HEK293T (cell line): ENCODE data around the gene JAG1.

Experiments
- CTCF ChIA-PET: fragments of 350-600 bp; formaldehyde crosslinking; extraction: SDS; loops from one replicate; lab custom pipeline; 2021; ENCODE audit warnings: antibody characterized with exemption, inconsistent platforms; lab: Yijun Ruan, JAX
- POLR2A ChIA-PET: fragments of 350-600 bp; formaldehyde crosslinking; extraction: SDS; loops from one replicate; lab custom pipeline; 2020; ENCODE audit warnings: antibody characterized with exemption, inconsistent platforms; lab: Yijun Ruan, JAX
- DNase-seq: peaks from one replicate; pipeline ENCODE4 v3.0.0; 2012; ENCODE audit warnings: mixed read lengths; ENCODE audit errors: extremely low spot score
- ARNT ChIP-seq: fragments of 450-650 bp; IDR thresholded peaks from 2 replicates; pipeline ENCODE4 v1.6.1; 2017; ENCODE audit warnings: mild to moderate bottlenecking
- BHLHE40 ChIP-seq: fragments of 450-650 bp; IDR thresholded peaks from 2 replicates; pipeline ENCODE4 v1.6.1; 2016; ENCODE audit warnings: mild to moderate bottlenecking, moderate library complexity, borderline replicate concordance
- CTBP1 ChIP-seq: fragments of 450-650 bp; IDR thresholded peaks from 2 replicates; pipeline ENCODE4 v1.6.1; 2016; ENCODE audit warnings: borderline replicate concordance
- ELF4 ChIP-seq: fragments of 450-650 bp; IDR thresholded peaks from 2 replicates; pipeline ENCODE4 v1.6.1; 2017; ENCODE audit warnings: antibody characterized with exemption
- FOXA1 ChIP-seq: fragments of 450-650 bp; IDR thresholded peaks from 2 replicates; pipeline ENCODE4 v1.6.1; 2016; ENCODE audit warnings: mild to moderate bottlenecking
- FOXK2 ChIP-seq: fragments of 450-650 bp; IDR thresholded peaks from 2 replicates; pipeline ENCODE4 v1.6.1; 2016; ENCODE audit warnings: mild to moderate bottlenecking
- FOXM1 ChIP-seq: fragments of 450-650 bp; IDR thresholded peaks from 2 replicates; pipeline ENCODE4 v1.6.1; 2017; ENCODE audit warnings: mild to moderate bottlenecking, borderline replicate concordance
- HDGF ChIP-seq: fragments of 450-650 bp; IDR thresholded peaks from 2 replicates; pipeline ENCODE4 v1.6.1; 2017; ENCODE audit warnings: antibody characterized with exemption, borderline replicate concordance
- L3MBTL2 ChIP-seq: fragments of 450-650 bp; conservative IDR thresholded peaks from 2 replicates; pipeline ENCODE4 v1.6.1; 2016; ENCODE audit warnings: mild to moderate bottlenecking
- LEF1 ChIP-seq: fragments of 450-650 bp; IDR thresholded peaks from 2 replicates; pipeline ENCODE4 v1.6.1; 2017; ENCODE audit warnings: mild to moderate bottlenecking, borderline replicate concordance
- NFRKB ChIP-seq: fragments of 450-650 bp; IDR thresholded peaks from 2 replicates; pipeline ENCODE4 v1.6.1; 2016; ENCODE audit warnings: mild to moderate bottlenecking, moderate library complexity
- SP1 ChIP-seq: fragments of 450-650 bp; IDR thresholded peaks from 2 replicates; pipeline ENCODE4 v1.6.1; 2017
- SUZ12 ChIP-seq: fragments of 450-650 bp; IDR thresholded peaks from 2 replicates; pipeline ENCODE4 v1.6.1; 2016; ENCODE audit warnings: mild to moderate bottlenecking
- TARDBP ChIP-seq: fragments of 450-650 bp; IDR thresholded peaks from 2 replicates; pipeline ENCODE4 v1.6.1; 2016
- ZNF384 ChIP-seq: fragments of 450-650 bp; IDR thresholded peaks from 2 replicates; pipeline ENCODE4 v1.6.1; 2016
- TF ChIP-seq, protein P1 (sequence below): fragments of 450-650 bp; IDR thresholded peaks from 2 replicates; pipeline ENCODE4 v1.6.1; 2016

JAG1 gene

DNA sequence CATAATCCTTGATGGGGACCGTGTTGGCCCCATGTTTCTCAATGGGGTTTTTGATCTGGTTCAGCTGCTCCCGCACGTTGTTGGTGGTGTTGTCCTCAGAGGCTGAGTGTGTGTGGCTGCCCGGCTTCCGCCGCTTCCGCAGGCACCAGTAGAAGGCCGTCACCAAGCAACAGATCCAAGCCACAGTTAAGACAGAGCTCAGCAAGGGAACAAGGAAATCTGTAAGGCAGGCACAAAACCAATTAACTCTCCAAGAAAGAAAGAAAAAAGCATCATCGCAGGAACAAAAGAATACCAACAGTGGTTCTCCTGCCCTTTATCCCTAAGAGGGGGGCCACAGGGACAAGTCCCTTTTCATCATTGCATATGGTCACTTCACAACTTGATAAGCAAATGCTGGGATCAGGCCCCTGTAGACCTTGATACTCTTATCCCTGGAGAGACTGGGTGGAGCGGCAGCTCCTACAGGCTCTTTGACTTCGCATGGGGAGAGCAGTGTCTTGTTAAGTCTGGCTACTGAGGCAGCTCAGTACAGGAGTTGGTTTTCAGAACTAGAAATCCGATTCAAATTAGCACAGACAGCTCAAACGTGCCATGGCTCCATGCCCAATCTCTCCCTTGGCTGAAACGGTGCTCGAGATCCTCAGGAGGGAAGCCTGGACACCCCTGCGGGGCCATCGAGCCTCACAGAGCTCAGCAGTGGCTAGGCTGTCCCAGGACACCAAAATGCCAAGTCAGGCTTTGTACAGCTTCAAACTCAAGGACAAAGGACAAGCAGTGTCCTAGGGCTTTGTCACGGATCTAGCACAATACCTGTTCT lies 33.9 kb downstream of the JAG1 start:
- CTCF ChIA-PET, result no interaction called here
- TF ChIP-seq SUZ12, result no peak
- no peak for TF ChIP-seq ARNT
- TF ChIP-seq FOXA1, result no peak
- no peak for TF ChIP-seq LEF1
- TF ChIP-seq BHLHE40, result no peak
- TF ChIP-seq NFRKB, result no peak
- TF ChIP-seq, protein P1, sequence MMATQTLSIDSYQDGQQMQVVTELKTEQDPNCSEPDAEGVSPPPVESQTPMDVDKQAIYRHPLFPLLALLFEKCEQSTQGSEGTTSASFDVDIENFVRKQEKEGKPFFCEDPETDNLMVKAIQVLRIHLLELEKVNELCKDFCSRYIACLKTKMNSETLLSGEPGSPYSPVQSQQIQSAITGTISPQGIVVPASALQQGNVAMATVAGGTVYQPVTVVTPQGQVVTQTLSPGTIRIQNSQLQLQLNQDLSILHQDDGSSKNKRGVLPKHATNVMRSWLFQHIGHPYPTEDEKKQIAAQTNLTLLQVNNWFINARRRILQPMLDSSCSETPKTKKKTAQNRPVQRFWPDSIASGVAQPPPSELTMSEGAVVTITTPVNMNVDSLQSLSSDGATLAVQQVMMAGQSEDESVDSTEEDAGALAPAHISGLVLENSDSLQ, result no peak
- TF ChIP-seq HDGF, result no peak
- TF ChIP-seq SP1, result no peak
- no peak for TF ChIP-seq ZNF384
- no peak for TF ChIP-seq L3MBTL2
- POLR2A ChIA-PET, result no interaction called here
- DNase-seq, result no peak

DNA sequence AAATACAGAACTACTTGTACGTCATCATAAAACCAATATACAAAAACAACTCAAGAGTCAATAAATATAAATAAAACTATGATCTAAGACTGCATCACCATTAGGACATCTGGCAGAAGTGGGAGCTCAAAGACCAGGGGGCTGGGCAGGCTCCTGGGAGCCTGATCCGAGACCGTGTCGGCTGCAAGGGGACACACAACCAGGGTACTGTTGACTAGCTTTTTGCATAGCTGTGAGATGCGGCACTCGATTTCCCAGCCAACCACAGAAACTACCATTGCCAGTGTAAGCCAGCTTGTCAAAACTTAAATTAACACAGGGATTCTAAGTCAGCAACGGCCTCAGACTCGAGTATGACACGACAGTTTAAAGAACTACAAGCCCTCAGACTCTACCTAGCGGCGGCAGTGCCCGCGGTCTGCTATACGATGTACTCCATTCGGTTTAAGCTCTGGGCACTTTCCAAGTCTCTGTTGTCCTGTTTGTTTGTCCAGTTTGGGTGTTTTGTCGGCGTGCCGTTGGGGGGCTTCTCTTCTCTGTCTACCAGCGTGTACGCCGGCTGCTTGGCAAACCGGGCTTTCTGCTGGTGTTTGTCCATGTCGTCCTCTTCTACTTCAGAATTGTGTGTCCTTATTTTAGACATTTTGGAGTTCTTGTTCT lies 34.6 kb downstream of the JAG1 start:
- no peak for DNase-seq
- CTCF ChIA-PET, result no interaction called here
- POLR2A ChIA-PET, result no interaction called here
- no peak for TF ChIP-seq ZNF384
- TF ChIP-seq L3MBTL2, result no peak
- no peak for TF ChIP-seq HDGF
- TF ChIP-seq CTBP1, result no peak
- no peak for TF ChIP-seq SP1
- no peak for TF ChIP-seq ELF4
- no peak for TF ChIP-seq FOXK2
- no peak for TF ChIP-seq SUZ12

DNA sequence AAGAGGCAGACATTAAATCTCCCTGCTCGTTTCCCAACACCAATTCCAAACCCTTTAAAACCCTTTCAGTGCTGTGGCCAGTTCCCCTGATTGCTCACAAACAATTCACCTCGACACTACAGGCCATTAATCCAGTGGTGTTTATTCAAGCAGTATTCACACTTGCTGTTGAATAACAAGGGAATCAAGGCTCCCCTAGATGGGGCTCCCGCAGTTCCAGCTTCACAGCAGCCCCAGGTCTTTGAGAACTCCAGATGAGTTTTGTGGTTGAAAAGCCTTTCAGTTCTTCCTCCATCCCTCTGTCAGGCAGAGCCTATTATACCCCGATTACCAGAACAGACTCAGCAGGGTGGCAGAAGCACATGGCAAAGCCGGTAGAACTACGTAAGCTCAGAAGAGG lies 36.2 kb downstream of the JAG1 start:
- ChIA-PET POLR2A (no interaction called here), CTCF (no interaction called here)
- DNase-seq, result no peak
- no peak for TF ChIP-seq LEF1
- no peak for TF ChIP-seq HDGF
- TF ChIP-seq, protein P1, result no peak
- no peak for TF ChIP-seq ELF4
- no peak for TF ChIP-seq ZNF384
- TF ChIP-seq BHLHE40, result no peak
- TF ChIP-seq NFRKB, result no peak
- no peak for TF ChIP-seq FOXM1
- no peak for TF ChIP-seq CTBP1
- TF ChIP-seq SUZ12, result no peak
- TF ChIP-seq L3MBTL2, result no peak
- no peak for TF ChIP-seq ARNT
- no peak for TF ChIP-seq FOXA1
- TF ChIP-seq SP1, result no peak
- no peak for TF ChIP-seq TARDBP
- no peak for TF ChIP-seq FOXK2

DNA sequence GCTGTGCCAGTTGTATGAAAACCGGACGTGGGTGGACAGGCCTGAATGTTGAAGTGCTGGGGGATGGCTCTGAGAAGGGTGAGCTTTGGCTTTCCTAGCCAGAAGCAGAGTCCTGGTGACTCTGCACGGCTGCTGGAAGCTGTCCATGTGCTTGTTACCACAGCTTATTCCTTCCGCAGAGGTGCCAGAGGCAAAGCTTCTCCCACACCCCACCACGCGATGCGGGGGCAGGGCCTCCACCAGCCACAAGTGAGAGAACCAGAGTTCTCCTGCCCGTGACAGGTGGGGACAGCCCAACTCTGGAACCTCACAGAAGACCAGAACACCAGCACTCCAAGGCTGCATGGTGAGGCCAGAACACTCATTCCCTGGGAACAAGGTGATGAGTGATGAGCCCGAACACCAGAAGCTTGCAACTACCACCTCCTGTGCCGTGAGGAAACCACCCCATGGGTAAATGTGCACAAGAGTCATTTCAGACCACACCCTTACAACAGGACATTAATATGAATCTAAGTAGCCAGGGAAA lies 36.7 kb downstream of the JAG1 start:
- no peak for DNase-seq
- TF ChIP-seq ZNF384, result no peak
- no peak for TF ChIP-seq BHLHE40
- no peak for TF ChIP-seq FOXK2
- TF ChIP-seq ELF4, result no peak
- ChIA-PET CTCF (no interaction called here), POLR2A (no interaction called here)

DNA sequence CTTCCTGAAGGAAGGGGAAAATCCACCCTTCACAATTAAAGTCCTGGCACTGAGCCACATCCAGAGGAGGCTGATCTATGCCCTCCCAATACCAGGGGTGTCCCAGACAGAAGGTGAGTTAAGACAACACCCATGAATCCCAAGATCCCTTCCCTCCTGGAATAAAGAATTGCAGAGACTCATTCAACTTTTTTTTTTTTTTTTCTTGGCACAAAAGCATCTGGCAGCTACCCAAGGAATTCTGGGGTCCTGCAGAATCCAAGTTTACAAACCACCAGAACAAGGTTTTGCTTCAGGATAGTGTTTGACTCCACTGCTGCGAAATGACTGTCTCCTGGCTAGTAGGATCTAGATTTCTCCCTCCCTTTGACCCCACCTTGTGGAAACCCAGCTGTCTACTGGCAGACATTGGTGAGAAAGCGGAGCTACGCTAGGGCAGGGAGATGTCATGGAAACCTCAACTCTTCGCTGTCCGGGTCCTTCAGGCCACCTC lies 37.4 kb downstream of the JAG1 start:
- CTCF ChIA-PET, result interaction anchor here (1.0 kb wide), 1 partner anchor 83 kb away, joined by 3 read pairs; no protein-coding TSS in a partner anchor
- no peak for DNase-seq
- POLR2A ChIA-PET, result no interaction called here
- TF ChIP-seq, protein P1, result no peak
- no peak for TF ChIP-seq FOXM1
- no peak for TF ChIP-seq ARNT
- no peak for TF ChIP-seq NFRKB
- TF ChIP-seq HDGF, result no peak
- no peak for TF ChIP-seq CTBP1
- no peak for TF ChIP-seq LEF1
- no peak for TF ChIP-seq ELF4
- TF ChIP-seq TARDBP, result no peak
- no peak for TF ChIP-seq ZNF384
- no peak for TF ChIP-seq L3MBTL2
- TF ChIP-seq SP1, result no peak
- TF ChIP-seq FOXA1, result no peak
- TF ChIP-seq BHLHE40, result no peak
- no peak for TF ChIP-seq FOXK2

DNA sequence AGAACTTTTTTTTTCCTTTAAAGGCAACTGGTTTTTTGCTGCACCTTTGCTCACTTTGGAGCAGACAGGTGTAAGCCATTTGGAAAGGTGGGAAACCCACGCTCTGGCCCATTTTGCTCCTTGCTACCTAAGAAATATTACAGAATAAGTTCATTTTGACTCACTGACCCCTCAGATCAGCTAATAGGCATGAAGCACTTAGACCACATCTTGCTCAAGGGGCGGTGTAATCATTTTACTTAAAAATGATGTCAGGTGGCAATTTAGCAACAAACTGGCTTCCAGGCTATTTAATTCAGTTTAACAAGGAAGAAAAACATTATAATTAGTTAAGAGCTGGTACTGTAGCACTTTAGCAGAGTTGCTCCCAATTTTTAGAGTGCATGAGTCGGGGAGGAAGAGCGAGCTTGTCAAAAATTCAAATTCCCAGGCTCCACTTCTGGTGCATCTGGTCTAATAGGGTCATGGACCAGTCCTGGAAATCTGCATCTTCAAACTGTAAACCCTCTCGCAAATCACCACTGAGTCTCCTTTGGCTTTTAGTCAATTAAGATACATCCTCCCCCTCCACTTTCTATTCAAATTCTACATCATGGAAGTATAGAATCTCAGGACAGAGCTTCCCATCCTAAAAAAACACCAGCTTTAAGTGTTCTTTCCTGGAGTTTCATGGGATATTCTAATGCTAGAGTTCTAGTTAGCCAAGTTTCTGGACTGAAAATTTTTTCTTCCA lies 38.2 kb downstream of the JAG1 start:
- DNase-seq, result no peak
- CTCF ChIA-PET, result interaction anchor here (1.0 kb wide), 1 partner anchor 83 kb away, joined by 3 read pairs; no protein-coding TSS in a partner anchor
- TF ChIP-seq ARNT (no peak), CTBP1 (no peak), LEF1 (no peak), ZNF384 (no peak), NFRKB (no peak), FOXM1 (no peak), BHLHE40 (no peak), TARDBP (no peak), SP1 (no peak), HDGF (no peak), FOXK2 (no peak), ELF4 (no peak)
- TF ChIP-seq, protein P1, result no peak
- POLR2A ChIA-PET, result no interaction called here
